Adrenal gland (tissue), 5 donors: ENCODE results near the gene APCDD1.

Source experiments
- POLR2A ChIP-seq, 2 donors: fragments of 450-650 bp; IDR thresholded peaks; one replicate each; pipeline ENCODE4 v1.6.1; 2017; ENCODE audit warnings: antibody characterized with exemption in 2 of 2, mild to moderate bottlenecking in 2 of 2, moderate library complexity in 1 of 2
- TF ChIP-seq, protein P1 (sequence below), 6 experiments: fragments of 450-650 bp in 4 of 6; fragments of 200-600 bp in 2 of 6; sonication (generic) in 1 of 6; IDR thresholded peaks; 1 replicate in 5 of 6; 2 replicates in 1 of 6; pipeline versions ENCODE4 v1.5.1 to v1.8.0; 2016 to 2021; ENCODE audit warnings: antibody characterized with exemption in 6 of 6, mild to moderate bottlenecking in 2 of 6, moderate library complexity in 1 of 6
- donor health status: DM: no; HTN: no; CAD: no.

DNA sequence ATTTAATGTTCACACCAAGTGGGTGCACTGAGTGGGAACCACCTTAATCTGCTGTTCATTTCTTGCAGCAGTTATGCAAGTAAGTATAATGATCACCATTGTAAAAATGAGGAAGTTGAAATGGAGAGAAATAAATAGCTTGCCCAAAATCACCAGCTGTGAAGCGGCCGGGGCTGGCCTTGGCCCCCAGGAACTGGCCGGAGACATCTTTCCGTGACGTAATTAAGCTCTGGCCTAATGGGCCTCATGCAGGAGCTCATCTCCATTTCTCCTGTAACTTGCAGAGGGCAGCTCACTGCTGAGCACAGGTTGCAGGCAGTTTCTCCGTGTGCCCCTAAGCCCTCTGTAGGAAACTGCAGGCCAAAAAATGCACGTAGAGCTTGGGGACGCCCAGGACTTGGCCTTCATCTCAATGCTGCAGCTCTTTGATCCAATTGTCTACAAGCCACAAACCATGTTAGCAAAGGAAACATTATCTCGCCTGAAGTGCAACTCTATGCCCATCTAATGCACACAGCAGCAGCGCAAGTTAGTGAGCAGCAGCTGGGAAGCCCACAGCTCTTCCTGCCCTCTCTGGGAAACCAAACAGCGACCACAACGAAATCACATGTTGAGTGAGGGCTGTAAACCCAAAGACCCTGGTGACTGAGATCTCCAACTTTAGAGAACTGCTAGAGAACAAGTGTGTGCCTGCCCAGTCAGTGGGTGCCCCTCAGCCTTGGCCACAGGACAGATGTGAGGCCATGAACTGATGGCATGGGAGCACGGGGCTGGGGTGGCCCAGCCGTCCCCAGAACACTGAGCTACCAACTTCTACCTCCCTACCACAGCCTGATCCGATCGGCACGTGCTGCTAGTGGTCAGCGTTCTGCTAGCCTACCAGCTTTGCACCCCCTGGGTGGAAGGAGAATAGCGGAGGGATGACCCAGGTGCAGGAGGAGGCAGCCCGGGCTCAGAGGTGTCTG, 28.8 kb downstream of the APCDD1 start:
- TF ChIP-seq, protein P1, sequence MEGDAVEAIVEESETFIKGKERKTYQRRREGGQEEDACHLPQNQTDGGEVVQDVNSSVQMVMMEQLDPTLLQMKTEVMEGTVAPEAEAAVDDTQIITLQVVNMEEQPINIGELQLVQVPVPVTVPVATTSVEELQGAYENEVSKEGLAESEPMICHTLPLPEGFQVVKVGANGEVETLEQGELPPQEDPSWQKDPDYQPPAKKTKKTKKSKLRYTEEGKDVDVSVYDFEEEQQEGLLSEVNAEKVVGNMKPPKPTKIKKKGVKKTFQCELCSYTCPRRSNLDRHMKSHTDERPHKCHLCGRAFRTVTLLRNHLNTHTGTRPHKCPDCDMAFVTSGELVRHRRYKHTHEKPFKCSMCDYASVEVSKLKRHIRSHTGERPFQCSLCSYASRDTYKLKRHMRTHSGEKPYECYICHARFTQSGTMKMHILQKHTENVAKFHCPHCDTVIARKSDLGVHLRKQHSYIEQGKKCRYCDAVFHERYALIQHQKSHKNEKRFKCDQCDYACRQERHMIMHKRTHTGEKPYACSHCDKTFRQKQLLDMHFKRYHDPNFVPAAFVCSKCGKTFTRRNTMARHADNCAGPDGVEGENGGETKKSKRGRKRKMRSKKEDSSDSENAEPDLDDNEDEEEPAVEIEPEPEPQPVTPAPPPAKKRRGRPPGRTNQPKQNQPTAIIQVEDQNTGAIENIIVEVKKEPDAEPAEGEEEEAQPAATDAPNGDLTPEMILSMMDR (IDR thresholded peaks at IDR 0.05) = no peak
- TF ChIP-seq POLR2A (IDR thresholded peaks at IDR 0.05) = no peak
